Astrocyte of the spinal cord (primary cell): Measurements from ENCODE around the gene ASB15.

ENCODE experiments used
- DNase-seq: peaks from one replicate; pipeline ENCODE4 v3.0.0; 2011; ENCODE audit warnings: low read depth, low spot score
- H3K4me3 ChIP-seq: 2 replicates; pipeline ENCODE4 v1.5.1; 2011; ENCODE audit warnings: low read depth, mild to moderate bottlenecking, low read length, moderate library complexity
- CTCF ChIP-seq: IDR thresholded peaks from 2 replicates; pipeline ENCODE4 v1.5.1; 2012; ENCODE audit warnings: low read depth, mild to moderate bottlenecking, low read length, inconsistent platforms
- in situ Hi-C: cut with HindIII; loops from 2 replicates; pipeline ENCODE4 v1.10.0; 2017; ENCODE audit warnings: low sequenced_read_pairs

Gene ASB15

GRCh38 chr7:123649964-123650363 lies 48.3 kb downstream of the ASB15 start:
- in situ Hi-C loops = no loop called here
- DNase-seq = peak; percentile 28
- H3K4me3 ChIP-seq = no peak overlapping the region
- no peak for TF ChIP-seq CTCF

GRCh38 chr7:123650595-123650994 lies 49.0 kb downstream of the ASB15 start:
- no peak overlapping the region for H3K4me3 ChIP-seq
- in situ Hi-C loops = no loop called here
- TF ChIP-seq CTCF = no peak
- no peak for DNase-seq

- no peak for TF ChIP-seq CTCF
- in situ Hi-C loops = no loop called here
- no peak for DNase-seq
- no peak overlapping the region for H3K4me3 ChIP-seq
These were observed 50.8 kb downstream of the ASB15 start for GRCh38 chr7:123652406-123652805.

- in situ Hi-C loops = no loop called here
- no peak overlapping the region for H3K4me3 ChIP-seq
- TF ChIP-seq CTCF = no peak
- DNase-seq = no peak
These were observed 51.5 kb downstream of the ASB15 start for GRCh38 chr7:123653162-123653561.

GRCh38 chr7:123655614-123656013 lies 54.0 kb downstream of the ASB15 start, which contains the start of gene LMOD2:
LMOD2 (plus strand) TSS chr7:123655866; CDS start chr7:123655964, 98 bp downstream.
- in situ Hi-C loops = no loop called here
- TF ChIP-seq CTCF = no peak

GRCh38 chr7:123656544-123657303 lies 55.1 kb downstream of the ASB15 start:
- in situ Hi-C loops = no loop called here
- TF ChIP-seq CTCF = no peak
- no peak for DNase-seq
- H3K4me3 ChIP-seq = no peak overlapping the region

More at GRCh38 chr7:123655614-123656013, 54.0 kb downstream of the ASB15 start, which contains the start of gene LMOD2:
- H3K4me3 ChIP-seq = no peak within 1 kb of the TSS
- DNase-seq = no peak
